HG03196 (cell line): ENCODE data around the gene EXOC6.
"Not testable (repeated sequence)": the region's sequence is repeated elsewhere in the genome, so short reads cannot be mapped to it uniquely, and the experiment has no call there.

Experiments used
- ATAC-seq: cut with Tn5 transposase; IDR thresholded peaks from one replicate; pipeline ENCODE4 v1.9.1; 2021; ENCODE audit not compliant: unreplicated experiment

EXOC6 gene

GRCh38 chr10:92876509-92877036 is 28.3 kb downstream of the EXOC6 start:
- no peak for ATAC-seq

GRCh38 chr10:92880233-92880861 is 32.0 kb downstream of the EXOC6 start:
- no peak for ATAC-seq

GRCh38 chr10:92880917-92881316 is 32.6 kb downstream of the EXOC6 start:
- ATAC-seq, result no peak

- no peak for ATAC-seq
Observed at GRCh38 chr10:92886334-92886961, 38.1 kb downstream of the EXOC6 start.

GRCh38 chr10:92890471-92890870 is 42.2 kb downstream of the EXOC6 start:
- ATAC-seq, result no peak

- no peak for ATAC-seq
Observed at GRCh38 chr10:92891885-92892690, 43.8 kb downstream of the EXOC6 start.

GRCh38 chr10:92892691-92893054 is 44.4 kb downstream of the EXOC6 start:
- no peak for ATAC-seq

GRCh38 chr10:92894081-92894655 is 45.8 kb downstream of the EXOC6 start:
- no peak for ATAC-seq

GRCh38 chr10:92897916-92898315 is 49.6 kb downstream of the EXOC6 start:
- no peak for ATAC-seq

- ATAC-seq, result no peak
Observed at GRCh38 chr10:92901819-92902251, 53.5 kb downstream of the EXOC6 start.

GRCh38 chr10:92903633-92904032 is 55.3 kb downstream of the EXOC6 start:
- no peak for ATAC-seq

GRCh38 chr10:92907280-92907679 is 59.0 kb downstream of the EXOC6 start:
- ATAC-seq, result no peak

GRCh38 chr10:92912631-92913030 is 64.3 kb downstream of the EXOC6 start:
- not testable (repeated sequence) for ATAC-seq

GRCh38 chr10:92913973-92914372 is 65.7 kb downstream of the EXOC6 start:
- no peak for ATAC-seq

GRCh38 chr10:92914478-92915325 is 66.4 kb downstream of the EXOC6 start:
- ATAC-seq, result no peak

- no peak for ATAC-seq
Observed at GRCh38 chr10:92915892-92916291, 67.6 kb downstream of the EXOC6 start.

- no peak for ATAC-seq
Observed at GRCh38 chr10:92916433-92916832, 68.1 kb downstream of the EXOC6 start.

GRCh38 chr10:92918603-92919002 is 70.3 kb downstream of the EXOC6 start:
- ATAC-seq, result no peak

- ATAC-seq, result no peak
Observed at GRCh38 chr10:92920866-92921265, 72.5 kb downstream of the EXOC6 start.

GRCh38 chr10:92923416-92923815 is 75.1 kb downstream of the EXOC6 start:
- no peak for ATAC-seq

- ATAC-seq, result no peak
Observed at GRCh38 chr10:92929896-92930295, 81.6 kb downstream of the EXOC6 start.
